Measurements from ENCODE around the gene SNX22.

- no peak for TF ChIP-seq CTCF (conservative IDR thresholded peaks at IDR 0.05)
- no peak for TF ChIP-seq EZH2 (IDR thresholded peaks at IDR 0.05; ENCODE audit: low read depth)
Observed at GRCh38 chr15:64156652-64157331, 5.3 kb downstream of the SNX22 start.
